Panc1 (cell line): ENCODE measurements around the gene RNU5D-1.

Experiments used
- POLR2AphosphoS5 ChIP-seq: IDR thresholded peaks from 2 replicates; pipeline ENCODE4 v1.6.1; 2012; ENCODE audit warnings: mild to moderate bottlenecking, low read depth, low read length, moderate library complexity
- SIN3A ChIP-seq: IDR thresholded peaks from 2 replicates; pipeline ENCODE4 v1.6.1; 2012; ENCODE audit warnings: low read depth, mild to moderate bottlenecking, low read length, moderate library complexity, borderline replicate concordance; ENCODE audit not compliant: insufficient read depth
- TCF7L2 ChIP-seq: IDR thresholded peaks from 2 replicates; pipeline ENCODE4 v1.6.1; 2011; ENCODE audit warnings: mild to moderate bottlenecking, low read depth, low read length, inconsistent platforms
- TF ChIP-seq, protein P1 (sequence below): fragments of 450-650 bp; IDR thresholded peaks from 2 replicates; pipeline ENCODE4 v1.5.1; 2017; ENCODE audit warnings: mild to moderate bottlenecking

GRCh38 chr1:44693159-44693558 is 37.8 kb downstream of the RNU5D-1 start:
- TF ChIP-seq, protein P1, sequence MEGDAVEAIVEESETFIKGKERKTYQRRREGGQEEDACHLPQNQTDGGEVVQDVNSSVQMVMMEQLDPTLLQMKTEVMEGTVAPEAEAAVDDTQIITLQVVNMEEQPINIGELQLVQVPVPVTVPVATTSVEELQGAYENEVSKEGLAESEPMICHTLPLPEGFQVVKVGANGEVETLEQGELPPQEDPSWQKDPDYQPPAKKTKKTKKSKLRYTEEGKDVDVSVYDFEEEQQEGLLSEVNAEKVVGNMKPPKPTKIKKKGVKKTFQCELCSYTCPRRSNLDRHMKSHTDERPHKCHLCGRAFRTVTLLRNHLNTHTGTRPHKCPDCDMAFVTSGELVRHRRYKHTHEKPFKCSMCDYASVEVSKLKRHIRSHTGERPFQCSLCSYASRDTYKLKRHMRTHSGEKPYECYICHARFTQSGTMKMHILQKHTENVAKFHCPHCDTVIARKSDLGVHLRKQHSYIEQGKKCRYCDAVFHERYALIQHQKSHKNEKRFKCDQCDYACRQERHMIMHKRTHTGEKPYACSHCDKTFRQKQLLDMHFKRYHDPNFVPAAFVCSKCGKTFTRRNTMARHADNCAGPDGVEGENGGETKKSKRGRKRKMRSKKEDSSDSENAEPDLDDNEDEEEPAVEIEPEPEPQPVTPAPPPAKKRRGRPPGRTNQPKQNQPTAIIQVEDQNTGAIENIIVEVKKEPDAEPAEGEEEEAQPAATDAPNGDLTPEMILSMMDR: no peak
- TF ChIP-seq POLR2AphosphoS5: no peak
- no peak for TF ChIP-seq SIN3A
- no peak for TF ChIP-seq TCF7L2
